NCI-H524 (cell line): ENCODE measurements around the gene SAMM50.

Experiments
- DNase-seq, 2 experiments: peaks; one replicate each; lab custom pipeline; 2025; lab: John Stamatoyannopoulos, UW

SAMM50 gene

DNA sequence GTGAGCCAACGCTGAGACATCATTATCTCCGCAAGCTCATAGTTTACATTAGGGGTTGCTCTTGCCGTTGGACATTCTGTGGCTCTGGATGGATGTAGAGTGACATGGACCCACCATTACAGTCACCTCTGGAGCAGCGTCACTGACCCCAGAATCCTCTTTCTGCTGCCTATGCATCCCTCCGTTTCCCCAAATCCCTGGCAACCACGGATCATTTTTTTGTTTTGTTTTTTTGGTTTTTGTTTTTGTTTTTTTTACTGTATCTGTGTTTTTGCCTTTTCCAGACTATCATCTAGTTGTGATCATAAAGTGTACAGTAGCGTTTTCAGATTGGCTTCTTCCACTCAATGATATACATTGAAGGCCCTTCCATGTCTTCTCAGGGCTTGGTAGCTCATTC lies 72.8 kb downstream of the SAMM50 start:
- no peak for DNase-seq

DNA sequence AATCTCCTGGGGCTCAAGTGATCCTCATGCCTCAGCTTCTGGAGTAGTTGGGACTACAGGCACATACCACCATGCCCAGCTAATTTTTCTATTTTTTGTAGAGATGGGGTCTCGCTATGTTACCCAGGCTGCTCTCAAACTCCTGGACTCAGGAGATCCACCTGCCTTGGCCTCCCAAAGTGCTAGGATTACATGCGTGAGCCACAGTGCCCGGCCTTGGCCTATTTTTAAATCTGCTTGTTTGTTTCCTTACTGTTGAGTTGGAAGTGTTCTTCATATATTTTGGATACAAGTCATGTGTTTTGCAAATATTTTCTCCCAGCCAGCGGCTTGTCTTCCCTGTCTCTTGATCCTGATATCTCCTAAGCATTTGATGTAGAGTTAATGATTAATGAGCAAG lies 73.8 kb downstream of the SAMM50 start:
- DNase-seq = no peak

DNA sequence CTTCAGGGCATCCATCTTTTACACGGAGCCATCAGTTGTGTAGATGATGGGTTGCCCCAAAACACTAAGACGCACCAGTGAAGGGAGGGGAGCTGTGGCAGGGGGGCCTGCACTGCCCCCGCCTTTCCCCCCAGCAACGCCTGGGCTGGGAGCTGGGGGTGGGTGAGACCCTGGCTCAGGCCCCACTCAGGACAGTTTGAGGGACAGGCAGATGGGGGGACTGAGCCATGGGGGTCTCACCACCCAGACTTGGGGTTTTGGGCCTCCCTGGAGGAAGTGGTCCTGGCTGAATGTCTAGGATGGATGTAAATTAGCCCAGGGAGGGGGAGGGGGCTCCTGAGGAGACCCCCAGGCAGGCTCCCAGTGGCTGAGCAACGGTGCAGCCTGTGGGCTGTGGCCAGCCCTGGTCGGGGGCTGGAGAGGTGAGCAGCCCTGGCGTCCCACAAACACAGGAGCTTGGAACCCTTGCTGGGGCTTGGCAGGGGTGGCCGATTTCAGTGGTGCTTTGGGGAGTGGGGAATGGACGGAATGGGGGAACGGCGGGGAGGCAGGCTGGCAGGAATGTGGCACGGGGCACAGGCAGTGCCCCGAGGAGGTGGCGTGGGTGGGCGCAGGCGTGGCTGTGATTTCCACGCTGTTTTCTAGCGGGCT lies 74.9 kb downstream of the SAMM50 start:
- no peak for DNase-seq

DNA sequence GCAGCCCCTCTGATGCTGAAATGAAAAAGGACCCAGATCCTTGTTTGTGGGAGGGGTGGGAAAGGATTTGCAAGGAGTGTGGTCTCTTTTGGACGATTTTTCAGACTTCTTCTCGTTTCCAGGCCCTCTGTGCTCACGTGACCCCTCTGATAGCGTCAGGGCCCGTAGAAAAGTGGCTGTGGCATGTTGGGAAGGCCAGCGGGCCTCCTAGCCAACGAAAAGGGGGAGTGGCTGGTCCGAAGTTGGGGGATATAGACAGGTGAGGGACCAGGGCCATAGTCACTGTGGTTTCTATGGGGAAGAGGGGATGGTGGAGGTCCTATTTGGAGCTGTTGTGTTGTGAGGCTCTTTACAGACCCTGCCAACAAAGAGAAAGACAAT lies 75.5 kb downstream of the SAMM50 start:
- DNase-seq = no peak

DNA sequence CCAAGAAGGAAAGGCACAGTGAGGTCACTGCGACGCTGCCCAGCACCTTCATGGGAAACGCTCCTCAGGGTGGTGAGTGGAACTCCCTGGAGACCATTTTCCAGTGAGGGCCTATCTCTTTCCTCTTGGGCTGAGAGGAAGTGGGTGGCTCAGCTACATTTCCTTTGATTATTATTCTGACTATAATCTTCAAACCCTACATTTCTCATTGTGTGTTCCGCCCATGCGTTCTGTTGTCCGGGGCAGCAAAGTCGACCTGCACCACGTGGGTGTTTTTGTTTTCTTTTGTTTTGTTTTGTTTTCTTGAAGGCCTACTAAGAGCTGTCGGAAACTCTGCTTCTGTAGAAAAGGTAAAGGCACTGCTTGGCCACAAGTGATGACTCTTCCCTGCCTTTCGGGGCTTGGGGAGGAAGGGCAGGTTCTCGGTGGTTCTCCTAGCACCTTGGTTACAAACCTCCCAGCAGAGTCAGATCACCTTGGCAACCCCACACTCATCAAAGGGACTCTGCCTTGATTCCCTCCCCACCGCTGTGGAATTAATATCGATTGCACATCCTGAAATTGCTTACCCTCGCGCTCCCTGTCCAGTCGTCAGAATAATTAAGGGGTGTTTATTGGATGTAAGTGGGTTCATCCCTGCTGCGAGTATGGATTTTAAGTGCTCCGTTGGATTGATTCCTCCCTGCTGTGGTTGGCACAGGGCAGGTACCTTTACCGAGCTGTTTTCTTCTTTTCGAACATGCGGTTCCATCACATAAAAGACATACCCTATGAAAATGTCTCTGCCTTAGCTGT lies 76.1 kb downstream of the SAMM50 start:
- DNase-seq = no peak

DNA sequence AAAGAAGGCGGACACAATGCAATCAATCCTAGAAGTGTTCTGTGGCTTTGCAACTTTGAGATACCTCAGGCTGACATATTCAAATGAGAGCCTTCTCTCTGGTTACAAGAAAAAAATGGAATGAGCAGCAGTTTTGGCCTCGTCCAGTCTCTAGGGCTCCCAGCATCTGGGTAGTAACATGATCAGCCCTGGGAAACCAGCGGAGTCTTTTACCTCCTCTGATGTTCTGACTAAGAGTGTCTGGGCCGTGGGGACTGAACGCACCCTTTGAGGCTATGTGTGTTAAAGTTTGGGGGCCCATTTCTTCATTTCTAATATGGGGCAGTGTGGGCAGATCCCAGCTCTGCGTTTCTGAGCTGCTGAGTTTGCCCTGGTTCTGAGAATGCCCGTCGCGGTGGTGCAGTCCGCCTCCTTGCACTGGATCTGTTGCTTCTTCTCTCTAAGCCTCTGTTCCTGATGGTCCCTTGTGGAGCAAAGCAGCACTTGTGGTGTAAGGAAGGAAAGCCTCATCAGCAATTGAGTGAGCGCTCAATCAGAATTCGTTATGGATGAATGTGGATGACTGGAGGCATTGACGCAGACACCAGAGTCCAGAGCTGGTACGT lies 77.0 kb downstream of the SAMM50 start:
- peak in 1 of 2 experiments; percentile 18 for DNase-seq

DNA sequence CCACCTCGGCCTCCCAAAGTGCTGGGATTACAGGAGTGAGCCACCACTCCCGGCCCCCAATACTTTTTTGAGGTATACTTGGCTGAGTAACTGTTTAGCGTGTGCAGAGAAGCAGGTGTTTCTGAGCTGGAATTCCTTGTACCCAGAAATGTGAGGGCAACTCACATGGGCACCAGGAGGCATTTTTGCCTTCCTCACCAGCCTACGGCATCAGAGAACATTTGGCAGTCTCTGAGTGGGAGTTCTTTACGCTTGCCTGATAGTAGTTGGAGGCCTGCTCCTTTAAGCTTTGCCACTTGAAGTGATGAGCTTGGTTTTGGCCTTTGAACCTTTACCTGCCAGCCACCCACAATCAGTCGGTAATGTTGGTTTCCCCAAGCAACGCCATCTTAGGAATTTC lies 78.0 kb downstream of the SAMM50 start:
- peak in 1 of 2 experiments; percentile 16 for DNase-seq

DNA sequence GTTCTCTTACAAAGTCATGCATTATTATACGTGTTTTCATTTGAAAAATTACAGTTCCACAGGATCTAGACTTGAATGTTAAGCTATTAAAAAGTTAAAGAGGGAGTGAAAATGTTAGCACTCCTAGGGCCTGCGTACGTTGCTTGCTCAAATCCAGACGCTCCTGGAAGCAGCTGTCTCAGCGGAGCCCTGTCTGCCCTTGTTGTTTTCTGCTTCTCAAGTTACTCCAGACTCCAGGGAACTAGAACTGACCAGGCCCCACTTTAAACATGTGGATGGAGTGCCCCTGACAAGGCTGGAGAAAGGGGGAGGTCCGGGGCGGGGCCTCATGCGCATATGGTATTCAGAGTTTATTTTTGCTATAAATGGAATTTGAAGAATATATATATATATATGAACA lies 78.5 kb downstream of the SAMM50 start:
- DNase-seq = peak in 1 of 2 experiments; percentile 74

DNA sequence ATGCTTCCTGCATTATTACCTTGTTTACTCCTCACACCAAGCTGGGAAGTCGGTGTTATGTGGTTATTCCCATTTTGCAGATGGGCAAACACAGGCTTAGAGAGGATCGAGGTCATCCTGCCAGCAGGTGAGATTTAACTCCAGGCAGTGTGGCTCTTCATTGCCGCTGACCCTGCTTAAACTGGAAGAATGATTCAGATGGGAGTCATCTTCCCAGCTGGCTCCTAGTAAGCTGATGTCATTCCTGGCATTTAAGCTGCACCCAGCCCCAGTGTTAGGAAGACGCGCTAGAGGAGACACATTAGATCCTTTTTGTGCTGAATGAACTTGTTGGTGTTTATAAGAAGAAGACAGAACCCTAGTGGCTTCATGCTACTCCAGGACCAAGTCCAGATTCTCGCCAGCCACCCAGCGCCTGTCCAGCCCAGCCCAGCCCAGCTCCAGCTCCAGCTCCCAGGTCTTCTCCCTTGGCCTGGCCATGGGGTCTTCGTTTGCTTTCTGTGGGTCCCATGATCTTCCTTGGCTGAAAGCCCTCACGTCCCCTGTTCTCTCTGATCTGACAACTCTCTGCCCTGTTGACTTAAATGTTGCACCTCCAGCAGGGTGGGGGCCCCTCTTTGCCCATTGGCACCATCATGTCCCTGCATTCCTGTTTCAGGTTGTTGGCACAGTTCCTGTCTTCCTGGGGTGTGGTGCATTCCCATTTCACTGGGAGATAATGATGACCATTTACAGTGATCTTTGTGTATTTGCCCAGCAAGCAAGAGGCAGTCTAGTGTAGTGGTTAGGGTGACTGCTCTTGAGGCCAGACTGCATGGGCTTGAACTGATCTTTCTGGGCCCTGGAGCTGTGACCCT lies 82.5 kb downstream of the SAMM50 start:
- no peak for DNase-seq

DNA sequence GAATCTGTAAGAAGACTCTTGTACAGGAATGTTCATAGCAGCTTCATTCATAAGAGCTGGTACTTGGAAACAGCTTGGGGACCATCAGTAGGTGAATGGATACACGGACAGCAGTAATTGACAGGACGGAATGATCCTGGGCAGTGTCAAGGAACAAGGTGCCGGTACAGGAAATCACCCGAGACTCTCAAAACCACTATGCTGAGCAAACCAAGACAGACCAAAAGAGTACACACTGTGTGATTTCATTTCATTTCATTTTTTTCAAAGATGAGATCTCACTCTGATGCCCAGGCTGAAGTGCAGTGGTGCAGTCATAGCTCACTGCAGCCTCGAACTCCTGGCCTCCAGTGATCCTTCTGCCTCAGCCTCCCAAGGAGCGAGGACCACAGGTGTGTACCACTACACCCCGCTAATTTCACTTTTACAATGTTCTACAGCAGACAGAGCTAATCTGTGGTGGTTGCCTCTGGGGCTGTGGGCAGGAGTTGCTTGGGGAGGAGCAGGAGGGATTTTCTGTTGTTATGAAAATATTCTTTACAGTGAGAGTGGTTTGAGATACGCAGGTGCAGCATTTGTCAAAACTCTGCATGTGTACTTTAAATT lies 84.4 kb downstream of the SAMM50 start:
- DNase-seq = no peak

DNA sequence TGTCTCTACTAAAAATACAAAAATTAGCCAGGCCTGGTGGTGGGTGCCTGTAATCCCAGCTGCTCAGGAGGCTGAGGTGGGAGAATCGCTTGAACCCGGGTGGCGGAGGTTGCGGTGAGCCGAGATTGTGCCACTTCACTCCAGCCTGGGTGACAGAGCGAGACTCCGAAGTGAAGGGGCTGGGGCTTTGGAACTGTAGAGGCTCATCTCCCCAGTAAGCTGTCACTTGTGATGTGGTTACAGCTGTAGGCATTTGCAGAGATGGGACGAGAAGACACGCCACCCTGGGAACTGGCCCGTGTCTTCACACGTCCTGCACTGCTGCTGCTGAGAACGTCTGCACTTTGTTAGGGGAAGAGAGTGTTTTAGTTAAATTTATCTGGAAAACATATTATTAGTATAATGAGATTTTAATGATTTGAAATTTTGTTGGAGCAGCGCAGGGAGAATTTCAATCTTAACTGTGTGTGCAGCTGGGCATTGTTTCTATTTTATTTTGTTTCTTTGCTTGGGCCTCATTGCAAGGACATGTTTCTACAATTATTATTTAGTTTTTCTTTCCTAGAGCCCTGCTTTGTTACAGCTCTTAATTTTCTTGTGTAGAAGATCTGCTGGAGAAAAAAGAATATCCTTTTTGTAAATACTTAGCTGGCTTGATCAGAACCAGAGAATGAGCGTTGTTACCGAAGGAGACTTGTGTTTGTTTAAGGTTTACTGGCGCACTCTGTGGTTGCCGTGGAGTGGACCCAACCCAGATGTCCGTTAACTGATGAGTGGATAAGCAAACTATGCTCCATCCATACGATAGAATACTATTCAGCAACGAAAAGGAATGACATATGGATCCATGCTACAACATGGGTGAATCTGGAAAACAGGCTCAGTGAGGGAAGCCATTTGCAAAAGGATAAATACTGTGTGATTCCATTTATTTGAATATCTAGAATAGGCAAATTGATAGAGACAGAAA lies 87.3 kb downstream of the SAMM50 start:
- no peak for DNase-seq

DNA sequence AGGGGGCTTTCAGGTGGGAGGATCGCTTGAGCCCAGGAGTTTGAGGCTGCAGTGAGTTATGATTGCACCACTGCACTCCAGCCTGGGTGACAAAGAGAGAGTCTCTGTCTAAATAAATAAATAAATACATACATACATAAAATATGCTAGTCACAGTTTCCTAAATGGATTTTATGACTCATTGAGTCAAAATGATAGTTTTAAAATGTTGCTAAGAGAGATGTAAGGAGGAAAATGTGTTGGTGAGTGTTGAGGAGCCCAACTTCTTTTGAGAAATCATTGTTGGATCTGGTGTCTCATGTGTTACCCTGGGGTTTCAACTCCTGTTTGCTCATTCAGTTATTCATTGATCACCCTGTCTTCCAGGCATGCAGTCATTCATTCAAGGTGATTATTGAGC lies 89.9 kb downstream of the SAMM50 start:
- no peak for DNase-seq
